HFF-Myc (cell line): Measurements from ENCODE around the gene CLEC16A.
A peak's percentile ranks its signal among the peaks of the same experiment; 100 is the strongest.

ENCODE experiments used
- DNase-seq: peaks from one replicate; pipeline ENCODE4 v3.0.0-alpha.2; 2011; ENCODE audit warnings: low read depth; ENCODE audit errors: extremely low read depth
- H3K4me3 ChIP-seq: replicated peaks from 2 replicates; pipeline ENCODE4 v1.5.1; 2011; ENCODE audit warnings: low read depth, mild to moderate bottlenecking, control low read depth, low read length
- CTCF ChIP-seq: IDR thresholded peaks from 2 replicates; pipeline ENCODE4 v1.5.1; 2012; ENCODE audit warnings: mild to moderate bottlenecking, low read depth, low read length, control low read depth; ENCODE audit errors: missing control alignments

Gene CLEC16A

GRCh38 chr16:11129378-11129781 is 185.0 kb downstream of the CLEC16A start:
- TF ChIP-seq CTCF: no peak
- DNase-seq: no peak
- H3K4me3 ChIP-seq: no peak overlapping the region

- DNase-seq: no peak
- no peak for TF ChIP-seq CTCF
- no peak overlapping the region for H3K4me3 ChIP-seq
Measured at GRCh38 chr16:11130978-11131665, 186.8 kb downstream of the CLEC16A start.

- H3K4me3 ChIP-seq: no peak overlapping the region
- no peak for TF ChIP-seq CTCF
- no peak for DNase-seq
Measured at GRCh38 chr16:11131706-11132105, 187.3 kb downstream of the CLEC16A start.

GRCh38 chr16:11133344-11133943 is 189.1 kb downstream of the CLEC16A start:
- H3K4me3 ChIP-seq: no peak overlapping the region
- DNase-seq: peak; percentile 83
- no peak for TF ChIP-seq CTCF

GRCh38 chr16:11134722-11135463 is 190.5 kb downstream of the CLEC16A start:
- no peak for DNase-seq
- H3K4me3 ChIP-seq: no peak overlapping the region
- TF ChIP-seq CTCF: no peak

- no peak for TF ChIP-seq CTCF
- no peak for DNase-seq
Measured at GRCh38 chr16:11135464-11135973, 191.2 kb downstream of the CLEC16A start.

More at GRCh38 chr16:11135464-11135973, 191.2 kb downstream of the CLEC16A start:
- no peak overlapping the region for H3K4me3 ChIP-seq
